Neural crest cell (in vitro differentiated cells): ENCODE measurements around the gene RASAL2. TPM values are rescaled to one million over a fixed set of nuclear protein-coding genes. Genes with fewer than 3 reads are reported as not detected.

Experiments used
- DNase-seq: peaks from one replicate; pipeline ENCODE4 v3.0.0; 2021; ENCODE audit warnings: low read depth, mixed read lengths, low spot score
- H3K27ac Mint-ChIP-seq: one replicate; pipeline ENCODE4 v1.8.0; 2021; ENCODE audit warnings: mild to moderate bottlenecking, mixed read lengths; ENCODE audit not compliant: unreplicated experiment
- H3K27me3 Mint-ChIP-seq: 2 replicates; pipeline ENCODE4 v1.8.0; 2021; ENCODE audit warnings: low read depth, mild to moderate bottlenecking, mixed read lengths
- H3K36me3 Mint-ChIP-seq: 2 replicates; pipeline ENCODE4 v1.8.0; 2021; ENCODE audit warnings: low read depth, mild to moderate bottlenecking, mixed read lengths
- H3K4me1 Mint-ChIP-seq: 2 replicates; pipeline ENCODE4 v1.8.0; 2021; ENCODE audit warnings: mixed read lengths
- H3K4me3 Mint-ChIP-seq: one replicate; pipeline ENCODE4 v1.8.0; 2021; ENCODE audit warnings: mild to moderate bottlenecking, mixed read lengths
- H3K9me3 Mint-ChIP-seq: 2 replicates; pipeline ENCODE4 v1.8.0; 2021; ENCODE audit warnings: mixed read lengths
- total RNA-seq: library from RNA; stranded (reverse); gene quantifications from 2 replicates; pipeline ENCODE4 v1.2.1, GENCODE V29; 2021
- TF ChIP-seq, protein P1 (sequence below): fragments of 200-600 bp; sonication (generic); conservative IDR thresholded peaks from 2 replicates; pipeline ENCODE4 v1.5.0; 2021; ENCODE audit warnings: antibody characterized with exemption, mild to moderate bottlenecking

Gene RASAL2
- total RNA-seq, 1 donor from 2014 or later: 20.9 TPM

GRCh38 chr1:178358456-178358855, 264.6 kb downstream of the RASAL2 start:
- peaks cover 7% of the 10 kb centered on the region for H3K4me1 Mint-ChIP-seq
- H3K9me3 Mint-ChIP-seq: peaks cover 8% of the 10 kb centered on the region
- H3K36me3 Mint-ChIP-seq: peaks cover 4% of the 10 kb centered on the region
- no peak for DNase-seq
- no peak overlapping the region for H3K4me3 Mint-ChIP-seq
- no peak overlapping the region for H3K27ac Mint-ChIP-seq
- no peaks in the 10 kb centered on the region for H3K27me3 Mint-ChIP-seq
- TF ChIP-seq, protein P1, sequence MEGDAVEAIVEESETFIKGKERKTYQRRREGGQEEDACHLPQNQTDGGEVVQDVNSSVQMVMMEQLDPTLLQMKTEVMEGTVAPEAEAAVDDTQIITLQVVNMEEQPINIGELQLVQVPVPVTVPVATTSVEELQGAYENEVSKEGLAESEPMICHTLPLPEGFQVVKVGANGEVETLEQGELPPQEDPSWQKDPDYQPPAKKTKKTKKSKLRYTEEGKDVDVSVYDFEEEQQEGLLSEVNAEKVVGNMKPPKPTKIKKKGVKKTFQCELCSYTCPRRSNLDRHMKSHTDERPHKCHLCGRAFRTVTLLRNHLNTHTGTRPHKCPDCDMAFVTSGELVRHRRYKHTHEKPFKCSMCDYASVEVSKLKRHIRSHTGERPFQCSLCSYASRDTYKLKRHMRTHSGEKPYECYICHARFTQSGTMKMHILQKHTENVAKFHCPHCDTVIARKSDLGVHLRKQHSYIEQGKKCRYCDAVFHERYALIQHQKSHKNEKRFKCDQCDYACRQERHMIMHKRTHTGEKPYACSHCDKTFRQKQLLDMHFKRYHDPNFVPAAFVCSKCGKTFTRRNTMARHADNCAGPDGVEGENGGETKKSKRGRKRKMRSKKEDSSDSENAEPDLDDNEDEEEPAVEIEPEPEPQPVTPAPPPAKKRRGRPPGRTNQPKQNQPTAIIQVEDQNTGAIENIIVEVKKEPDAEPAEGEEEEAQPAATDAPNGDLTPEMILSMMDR: no peak

DNA sequence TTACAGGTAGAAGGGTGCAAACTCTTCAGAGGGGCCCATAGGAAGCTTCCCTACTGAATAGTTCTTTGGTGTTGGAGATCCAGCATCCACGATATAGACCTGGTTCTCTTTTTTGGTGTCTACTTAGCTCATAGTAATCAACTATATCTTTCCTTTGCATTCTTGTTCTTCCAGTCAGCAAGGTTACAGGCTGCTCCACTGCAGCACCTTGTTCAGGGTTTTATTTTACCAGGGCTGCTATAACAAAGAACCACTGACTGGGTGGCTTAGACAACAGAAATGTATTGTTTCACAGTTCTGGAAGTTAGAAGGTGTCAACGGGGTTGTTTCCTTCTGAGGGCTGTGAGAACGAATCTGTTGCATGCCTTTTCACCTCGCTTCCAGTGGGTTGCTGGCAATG, 266.5 kb downstream of the RASAL2 start:
- DNase-seq: no peak
- H3K9me3 Mint-ChIP-seq: peaks cover 7% of the 10 kb centered on the region
- no peak overlapping the region for H3K27ac Mint-ChIP-seq
- no peaks in the 10 kb centered on the region for H3K27me3 Mint-ChIP-seq
- H3K4me1 Mint-ChIP-seq: peaks cover 7% of the 10 kb centered on the region
- H3K4me3 Mint-ChIP-seq: no peak overlapping the region
- H3K36me3 Mint-ChIP-seq: peaks cover 3% of the 10 kb centered on the region
- TF ChIP-seq, protein P1: no peak

DNA sequence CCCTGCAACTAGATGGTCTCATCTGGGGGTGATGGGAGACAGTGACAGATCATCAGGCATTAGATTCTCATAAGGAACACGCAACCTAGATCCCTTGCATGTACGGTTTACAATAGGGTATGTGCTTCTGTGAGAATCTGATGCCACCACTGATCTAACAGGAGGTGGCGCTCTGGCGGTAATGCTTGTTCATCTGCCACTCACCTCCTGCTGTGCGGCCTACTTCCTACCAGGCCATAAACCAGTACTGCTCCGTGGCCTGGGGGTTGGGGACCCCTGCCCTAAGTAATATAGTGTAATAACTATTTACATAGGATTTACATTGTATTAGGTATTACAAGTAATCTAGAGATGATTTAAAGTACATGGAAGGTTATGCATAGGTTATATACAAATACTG, 267.9 kb downstream of the RASAL2 start:
- no peak overlapping the region for H3K4me3 Mint-ChIP-seq
- DNase-seq: no peak
- H3K27me3 Mint-ChIP-seq: no peaks in the 10 kb centered on the region
- no peak overlapping the region for H3K27ac Mint-ChIP-seq
- peaks cover 7% of the 10 kb centered on the region for H3K9me3 Mint-ChIP-seq
- TF ChIP-seq, protein P1: no peak
- peaks cover 7% of the 10 kb centered on the region for H3K4me1 Mint-ChIP-seq
- peaks cover 3% of the 10 kb centered on the region for H3K36me3 Mint-ChIP-seq

DNA sequence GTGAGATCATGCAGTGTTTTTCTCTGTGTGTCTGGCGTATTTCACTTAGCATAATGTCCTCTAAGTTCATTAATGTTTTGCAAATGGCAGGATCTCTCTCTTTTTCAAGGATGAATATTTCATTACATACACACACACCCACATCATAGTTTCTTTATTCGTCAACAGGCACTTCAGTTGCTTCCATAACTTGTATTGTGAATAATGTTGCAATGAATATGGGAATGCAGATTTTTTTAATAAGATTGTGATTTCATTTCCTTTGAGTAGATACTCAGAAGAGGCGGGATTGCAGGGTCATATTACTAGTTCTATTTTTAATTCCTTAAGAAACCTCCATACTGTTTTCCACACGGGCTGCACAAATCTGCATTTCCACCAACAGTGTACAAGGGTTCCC, 268.8 kb downstream of the RASAL2 start:
- Mint-ChIP-seq H3K27ac (no peak overlapping the region), H3K27me3 (no peaks in the 10 kb centered on the region), H3K4me3 (no peak overlapping the region), H3K9me3 (peaks cover 7% of the 10 kb centered on the region), H3K4me1 (peaks cover 7% of the 10 kb centered on the region), H3K36me3 (peaks cover 3% of the 10 kb centered on the region)
- DNase-seq: no peak
- TF ChIP-seq, protein P1: no peak

GRCh38 chr1:178364782-178365181, 270.9 kb downstream of the RASAL2 start:
- TF ChIP-seq, protein P1: no peak
- H3K9me3 Mint-ChIP-seq: peaks cover 7% of the 10 kb centered on the region
- peaks cover under 1% of the 10 kb centered on the region for H3K4me1 Mint-ChIP-seq
- DNase-seq: no peak
- no peak overlapping the region for H3K4me3 Mint-ChIP-seq
- peaks cover 3% of the 10 kb centered on the region for H3K36me3 Mint-ChIP-seq
- no peak overlapping the region for H3K27ac Mint-ChIP-seq
- no peaks in the 10 kb centered on the region for H3K27me3 Mint-ChIP-seq

DNA sequence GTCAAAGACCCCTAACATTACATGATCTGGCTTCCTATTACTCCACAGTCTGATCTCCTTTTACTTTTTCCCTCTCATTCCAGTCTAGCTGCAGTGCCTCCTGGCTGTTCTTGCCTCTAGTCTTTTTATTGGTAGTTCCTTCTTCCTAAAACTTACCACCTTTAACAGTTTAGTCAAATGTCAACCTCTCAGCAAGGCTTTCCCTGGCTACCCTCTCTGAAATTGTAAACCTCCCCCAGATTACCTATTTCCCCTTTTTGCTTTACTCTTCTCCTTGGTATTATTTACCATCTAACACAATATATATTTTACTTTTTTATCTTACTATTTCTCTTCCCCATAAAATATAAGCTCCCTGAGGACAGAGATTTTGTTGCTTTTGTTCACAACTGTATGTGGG, 273.2 kb downstream of the RASAL2 start:
- TF ChIP-seq, protein P1: no peak
- H3K9me3 Mint-ChIP-seq: peaks cover 4% of the 10 kb centered on the region
- H3K27me3 Mint-ChIP-seq: no peaks in the 10 kb centered on the region
- peaks cover 4% of the 10 kb centered on the region for H3K4me1 Mint-ChIP-seq
- H3K27ac Mint-ChIP-seq: no peak overlapping the region
- no peak for DNase-seq
- peaks cover 3% of the 10 kb centered on the region for H3K36me3 Mint-ChIP-seq
- H3K4me3 Mint-ChIP-seq: no peak overlapping the region
